Loucy (cell line): Measurements from ENCODE around the gene ALS2.

Experiments
- CTCF ChIP-seq: fragments of 200-600 bp; sonication (generic); conservative IDR thresholded peaks from 2 replicates; pipeline ENCODE4 v1.5.1; 2014; ENCODE audit warnings: mild to moderate bottlenecking, antibody characterized with exemption, low read length
- EZH2phosphoT487 ChIP-seq: fragments of 200-600 bp; IDR thresholded peaks from 2 replicates; pipeline ENCODE4 v1.6.1; 2018; ENCODE audit warnings: antibody characterized with exemption, mild to moderate bottlenecking, moderate library complexity, borderline replicate concordance

- TF ChIP-seq CTCF, result no peak
- TF ChIP-seq EZH2phosphoT487, result no peak
These were observed 105.9 kb downstream of the ALS2 start for GRCh38 chr2:201674794-201675193.
